GM04504 (cell line): ENCODE measurements around the gene PTH1R.

ENCODE experiments used
- DNase-seq: peaks from one replicate; pipeline ENCODE4 v3.0.0-alpha.2; 2012; ENCODE audit warnings: low read depth

The PTH1R gene

GRCh38 chr3:46913644-46914043 lies 36.1 kb downstream of the PTH1R start:
- DNase-seq, result no peak

- no peak for DNase-seq
These were observed 37.3 kb downstream of the PTH1R start for GRCh38 chr3:46914849-46915248.

- DNase-seq, result no peak
These were observed 37.8 kb downstream of the PTH1R start for GRCh38 chr3:46915297-46915822.

- DNase-seq, result no peak
These were observed 38.8 kb downstream of the PTH1R start for GRCh38 chr3:46916278-46916677.

GRCh38 chr3:46916799-46917198 lies 39.3 kb downstream of the PTH1R start:
- no peak for DNase-seq

GRCh38 chr3:46917257-46917656 lies 39.7 kb downstream of the PTH1R start:
- DNase-seq, result no peak

- DNase-seq, result no peak
These were observed 40.7 kb downstream of the PTH1R start for GRCh38 chr3:46918202-46918601.

- DNase-seq, result no peak
These were observed 41.1 kb downstream of the PTH1R start for GRCh38 chr3:46918634-46919033.

- no peak for DNase-seq
These were observed 43.5 kb downstream of the PTH1R start for GRCh38 chr3:46921041-46921440.

- no peak for DNase-seq
These were observed 44.4 kb downstream of the PTH1R start for GRCh38 chr3:46921871-46922271.

GRCh38 chr3:46922426-46922825 lies 44.9 kb downstream of the PTH1R start:
- no peak for DNase-seq

GRCh38 chr3:46922871-46923558 lies 45.5 kb downstream of the PTH1R start:
- no peak for DNase-seq

- no peak for DNase-seq
These were observed 46.2 kb downstream of the PTH1R start for GRCh38 chr3:46923559-46924350.

- DNase-seq, result no peak
These were observed 47.5 kb downstream of the PTH1R start for GRCh38 chr3:46924921-46925584.

GRCh38 chr3:46925585-46925934 lies 48.0 kb downstream of the PTH1R start:
- no peak for DNase-seq

GRCh38 chr3:46926039-46926438 lies 48.5 kb downstream of the PTH1R start:
- DNase-seq, result no peak

GRCh38 chr3:46926447-46926846 lies 48.9 kb downstream of the PTH1R start:
- no peak for DNase-seq

- DNase-seq, result no peak
These were observed 49.6 kb downstream of the PTH1R start for GRCh38 chr3:46926871-46927717.

GRCh38 chr3:46927718-46928073 lies 50.2 kb downstream of the PTH1R start:
- no peak for DNase-seq

GRCh38 chr3:46928282-46928681 lies 50.8 kb downstream of the PTH1R start:
- no peak for DNase-seq

GRCh38 chr3:46929324-46929723 lies 51.8 kb downstream of the PTH1R start:
- DNase-seq, result no peak
